ENCODE results near the gene GDA. TPM values are rescaled to one million over a fixed set of nuclear protein-coding genes. Genes with fewer than 3 reads are reported as not detected.

Gene GDA
- total and polyA plus RNA-seq, 2 of the 8 experiments (the other 6 are each of a cell fraction or from before 2014, with no cell fraction given): 0.35 to 3.0 TPM

DNA sequence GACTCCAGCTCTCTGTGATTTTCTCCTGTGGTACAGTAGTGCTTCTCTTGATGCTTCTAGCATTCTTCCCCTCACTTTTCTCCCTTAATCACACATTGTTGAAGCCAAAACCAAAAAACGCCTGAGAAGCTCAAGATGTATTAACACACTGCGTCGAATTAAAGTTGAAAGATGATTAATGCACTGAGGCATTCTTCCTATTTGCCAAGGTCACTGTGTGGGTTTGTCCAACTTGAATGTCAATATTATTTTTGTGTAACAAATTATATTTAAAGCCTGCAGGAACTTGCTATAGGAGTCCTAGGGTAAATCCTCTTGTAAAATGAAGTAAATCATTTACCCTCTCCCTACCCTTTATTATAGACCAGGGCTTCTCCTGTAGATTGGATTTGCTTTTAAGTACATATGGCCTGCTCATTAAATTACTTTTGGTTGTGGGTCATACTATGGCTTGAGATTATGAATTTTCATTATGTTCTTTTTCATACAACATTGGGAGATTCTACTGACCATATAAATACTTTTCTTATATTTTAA, 68.1 kb downstream of the GDA start:
- no peaks in the 10 kb centered on the region for H3K79me2 ChIP-seq (ENCODE audit: control insufficient read depth in 1 of 2, insufficient read depth in 2 of 2, low read length in 2 of 2)
- H4K20me1 ChIP-seq (replicated peaks in 1 of 2; ENCODE audit: control insufficient read depth in 1 of 2, insufficient read depth in 2 of 2, low read length in 2 of 2): no peaks in the 10 kb centered on the region
- no peak overlapping the region for H2BK5ac ChIP-seq (ENCODE audit: low read depth, low read length)
- FAIRE-seq (no peak), DNase-seq (ENCODE audit: low read depth in 1 of 2, low spot score in 2 of 2) (no peak)
- H2AK5ac ChIP-seq (ENCODE audit: low read depth, low read length): no peak overlapping the region
- H3K14ac ChIP-seq (ENCODE audit: insufficient read length): no peak overlapping the region
- no peak overlapping the region for H2BK20ac ChIP-seq (ENCODE audit: low read length)
- no peak overlapping the region for H2AFZ ChIP-seq (ENCODE audit: low read length)
- H3K27ac ChIP-seq (ENCODE audit: low read depth, low read length): no peak overlapping the region
- no peak overlapping the region for H3K9ac ChIP-seq (replicated peaks in 1 of 4; ENCODE audit: extremely low read depth in 1 of 4, low read depth in 3 of 4, low read length in 3 of 4)
- no peak overlapping the region for H2BK12ac ChIP-seq (ENCODE audit: low read depth, low read length)
- no peak overlapping the region for H4K5ac ChIP-seq (ENCODE audit: insufficient read length, low read depth, low read length)
- no peaks in the 10 kb centered on the region for H3K79me1 ChIP-seq (ENCODE audit: low read depth, low read length)
- CTCF ChIA-PET (ENCODE audit: partially characterized antibody): interaction anchor here (0.9 to 1.6 kb wide), 4 partner anchors 12 to 63 kb away, joined by 3 to 5 read pairs (median 4); no protein-coding TSS in a partner anchor
- no peak overlapping the region for H3K4me3 ChIP-seq (ENCODE audit: extremely low read depth in 1 of 4, insufficient read depth in 2 of 4, low read depth in 3 of 4, low read length in 4 of 4)
- H4K8ac ChIP-seq (ENCODE audit: extremely low read depth, insufficient read depth, low read length): no peak overlapping the region
- H4K91ac ChIP-seq (replicated peaks; ENCODE audit: insufficient read length, low read length): no peak overlapping the region
- 85% methylated on average over 3 of the region's 3 CpGs; no CpG with 5 or more reads in 1 of the 2 experiments for WGBS, 2 experiments (ENCODE audit: extremely low coverage in 1 of 2, insufficient coverage in 1 of 2, insufficient read length in 1 of 2, insufficient replicate concordance in 2 of 2, low coverage in 1 of 2, low lambda C conversion rate in 2 of 2, missing lambda C conversion rate in 1 of 2)
- no peak overlapping the region for H2BK120ac ChIP-seq (replicated peaks; ENCODE audit: low read depth, low read length)
- no peak for TF ChIP-seq HDAC6 (IDR thresholded peaks at IDR 0.05; ENCODE audit: low read depth, low read length)
- TF ChIP-seq NANOG (IDR thresholded peaks at IDR 0.05; ENCODE audit: insufficient read depth, low read depth, low read length, poor library complexity, severe bottlenecking): no peak
- TF ChIP-seq MAFK (IDR thresholded peaks at IDR 0.05; ENCODE audit: low read depth, low read length): no peak
- TF ChIP-seq CHD1 (IDR thresholded peaks at IDR 0.05; ENCODE audit: low read depth, low read length): no peak
- no peak for TF ChIP-seq ASH2L (IDR thresholded peaks at IDR 0.05; ENCODE audit: low read length)
- no peak for TF ChIP-seq ZNF274 (IDR thresholded peaks at IDR 0.05; ENCODE audit: borderline replicate concordance, extremely low read depth, low read length)
- TF ChIP-seq TAF1 (IDR thresholded peaks at IDR 0.05; ENCODE audit: low read depth, low read length): no peak
- TF ChIP-seq CBX5 (IDR thresholded peaks at IDR 0.05; ENCODE audit: low read depth, low read length): no peak
- no peak for TF ChIP-seq BACH1 (IDR thresholded peaks at IDR 0.05; ENCODE audit: low read length)
- TF ChIP-seq POLR2AphosphoS5 (IDR thresholded peaks at IDR 0.05; ENCODE audit: low read depth, low read length): no peak
- TF ChIP-seq RBBP5 (IDR thresholded peaks at IDR 0.05; ENCODE audit: borderline replicate concordance, low read depth, low read length): no peak
- no peak overlapping the region for H3K18ac ChIP-seq (ENCODE audit: extremely low read depth, low read length)
- no peak overlapping the region for H3K23ac ChIP-seq (ENCODE audit: insufficient read length)
- no peaks in the 10 kb centered on the region for H3K36me3 ChIP-seq (ENCODE audit: control insufficient read depth in 2 of 4, insufficient read depth in 4 of 4, low read length in 3 of 4)
- H3K4ac ChIP-seq (replicated peaks; ENCODE audit: insufficient read length, low read depth, low read length): no peak overlapping the region
- no peaks in the 10 kb centered on the region for H3K27me3 ChIP-seq (replicated peaks in 1 of 4; ENCODE audit: control insufficient read depth in 3 of 4, extremely low read depth in 1 of 4, insufficient read depth in 3 of 4, low read length in 3 of 4)
- H2BK15ac ChIP-seq (ENCODE audit: low read length): no peak overlapping the region
- H3K4me2 ChIP-seq (ENCODE audit: insufficient read depth in 1 of 2, low read depth in 2 of 2, low read length in 2 of 2): no peak overlapping the region
- H3K23me2 ChIP-seq (ENCODE audit: low read depth, low read length): no peaks in the 10 kb centered on the region; the same call in 1 of the 2 replicates
- no peaks in the 10 kb centered on the region; a peak in 1 of 4 replicates for H3K9me3 ChIP-seq (ENCODE audit: insufficient read depth in 2 of 2, low read depth in 1 of 2, low read length in 1 of 2)
- POLR2A ChIA-PET (ENCODE audit: partially characterized antibody): no interaction called here
- no peaks in the 10 kb centered on the region for H3K4me1 ChIP-seq (replicated peaks in 1 of 4; ENCODE audit: control insufficient read depth in 3 of 4, insufficient read depth in 4 of 4, low read length in 3 of 4)
- H3K56ac ChIP-seq (replicated peaks; ENCODE audit: insufficient read length, low read depth, low read length): no peak overlapping the region
